PC-3 (cell line): ENCODE results near the gene TUBB6. TPM values are rescaled to one million over a fixed set of nuclear protein-coding genes. Genes with fewer than 3 reads are reported as not detected.
A peak's percentile ranks its signal among the peaks of the same experiment; 100 is the strongest.

Source experiments
- ATAC-seq: fragments of 200-7000 bp; cut with Tn5 transposase; 2 replicates; pipeline ENCODE4 v1.9.1; 2020; ENCODE audit warnings: mild to moderate bottlenecking, moderate library complexity
- BruUV-seq: library from RNA; stranded (reverse); fragments of 400-500 nt; replicated peaks from 2 replicates; lab custom pipeline; 2021; lab: Mats Ljungman, UMichigan
- CTCF ChIA-PET: fragments of 300-600 bp; sonication (Branson Sonifier 250); formaldehyde crosslinking; loops from one replicate; lab custom pipeline; 2022; ENCODE audit warnings: antibody characterized with exemption; lab: Charles Lee
- POLR2A ChIA-PET: fragments of 300-600 bp; sonication (Branson Sonifier 250); formaldehyde crosslinking; loops from one replicate; lab custom pipeline; 2022; ENCODE audit warnings: antibody characterized with exemption; ENCODE audit not compliant: unreplicated experiment; lab: Charles Lee
- DNase-seq: peaks from one replicate; pipeline ENCODE4 v3.0.0-alpha.2; 2015
- H2AFZ ChIP-seq: fragments of 300-600 bp; sonication (generic); 2 replicates; pipeline ENCODE4 v1.6.0; 2016; ENCODE audit warnings: antibody characterized with exemption, low read length
- H3F3A ChIP-seq: fragments of 300-600 bp; sonication (generic); one replicate; pipeline ENCODE4 v1.6.0; 2017; ENCODE audit warnings: antibody characterized with exemption, low read length, control low read depth, mild to moderate bottlenecking; ENCODE audit not compliant: unreplicated experiment
- H3K27ac ChIP-seq: fragments of 300-600 bp; sonication (generic); 2 replicates; pipeline ENCODE4 v1.5.1; 2016; ENCODE audit warnings: mild to moderate bottlenecking, low read length
- H3K27me3 ChIP-seq: fragments of 300-600 bp; sonication (generic); 2 replicates; pipeline ENCODE4 v1.6.1; 2016; ENCODE audit warnings: low read length, mixed read lengths
- H3K36me3 ChIP-seq: fragments of 300-600 bp; sonication (generic); 2 replicates; pipeline ENCODE4 v1.6.1; 2016; ENCODE audit warnings: low read depth, mixed run types, low read length, mixed read lengths
- H3K4me1 ChIP-seq: fragments of 300-600 bp; sonication (generic); 2 replicates; pipeline ENCODE4 v1.5.1; 2016; ENCODE audit warnings: low read length; ENCODE audit not compliant: insufficient read depth
- H3K4me2 ChIP-seq: fragments of 300-600 bp; sonication (generic); 2 replicates; pipeline ENCODE4 v1.6.0; 2016; ENCODE audit warnings: low read length
- H3K4me3 ChIP-seq: fragments of 300-600 bp; sonication (generic); 2 replicates; pipeline ENCODE4 v1.5.1; 2016; ENCODE audit warnings: mild to moderate bottlenecking, low read length, mixed read lengths
- H3K79me2 ChIP-seq: fragments of 300-600 bp; sonication (generic); 2 replicates; pipeline ENCODE4 v1.6.1; 2017; ENCODE audit warnings: low read length, mixed read lengths
- H3K9ac ChIP-seq: fragments of 300-600 bp; sonication (generic); 2 replicates; pipeline ENCODE4 v1.6.0; 2016; ENCODE audit warnings: mild to moderate bottlenecking, low read length
- H3K9me2 ChIP-seq: fragments of 300-600 bp; sonication (generic); replicated peaks from 2 replicates; pipeline ENCODE4 v1.6.1; 2016; ENCODE audit warnings: mixed run types, low read length, mixed read lengths
- H3K9me3 ChIP-seq: fragments of 300-600 bp; sonication (generic); 2 replicates; pipeline ENCODE4 v1.6.1; 2016; ENCODE audit warnings: low read length, mixed read lengths
- H4K20me1 ChIP-seq: fragments of 300-600 bp; sonication (generic); 2 replicates; pipeline ENCODE4 v1.6.1; 2016; ENCODE audit warnings: low read length, mixed read lengths
- CTCF ChIP-seq: fragments of 300-600 bp; sonication (generic); conservative IDR thresholded peaks from 2 replicates; pipeline ENCODE4 v1.5.1; 2017; ENCODE audit warnings: antibody characterized with exemption, low read depth, mild to moderate bottlenecking, low read length
- EZH2 ChIP-seq: fragments of 300-600 bp; sonication (generic); IDR thresholded peaks from one replicate; pipeline ENCODE4 v1.6.1; 2017; ENCODE audit warnings: antibody characterized with exemption, mild to moderate bottlenecking, low read length; ENCODE audit not compliant: unreplicated experiment
- EZH2phosphoT487 ChIP-seq: fragments of 300-600 bp; sonication (generic); IDR thresholded peaks from 2 replicates; pipeline ENCODE4 v1.6.1; 2018; ENCODE audit warnings: mild to moderate bottlenecking, antibody characterized with exemption, low read length, borderline replicate concordance
- intact Hi-C: fragments of 100-400 bp; cut with micrococcal nuclease; formaldehyde crosslinking; loops from 2 replicates; pipeline ENCODE4 v1.9.0; 2023
- total RNA-seq: library from RNA; depleted of rRNA; stranded (reverse); fragments of >200 nt; gene quantifications from 2 replicates; pipeline ENCODE4 v1.2.3, GENCODE V29; 2014

The TUBB6 gene
- total RNA-seq, 1 experiment from 2014 or later = 191 TPM

- H3F3A ChIP-seq = no peaks in the 10 kb centered on the region
- no peaks in the 10 kb centered on the region for H3K36me3 ChIP-seq
- 0 out of 2 replicates have a peak, but pooled peaks cover 8% of the 10 kb centered on the region for H3K27me3 ChIP-seq
- no peaks in the 10 kb centered on the region for H3K4me1 ChIP-seq
- no peaks in the 10 kb centered on the region for H3K9me2 ChIP-seq
- TF ChIP-seq EZH2 = no peak
- no peak for TF ChIP-seq CTCF
- TF ChIP-seq EZH2phosphoT487 = no peak
- H4K20me1 ChIP-seq = no peaks in the 10 kb centered on the region
- ChIA-PET POLR2A (no interaction called here), CTCF (no interaction called here)
- H3K79me2 ChIP-seq = no peaks in the 10 kb centered on the region
- no peak overlapping the region for H3K27ac ChIP-seq
- DNase-seq = no peak
- H3K4me3 ChIP-seq = no peak overlapping the region
- BruUV-seq = no TSS peak
- H2AFZ ChIP-seq = no peak overlapping the region
- no peaks in the 10 kb centered on the region for H3K9me3 ChIP-seq
- intact Hi-C loops = no loop called here
- H3K4me2 ChIP-seq = no peak overlapping the region
- no peak for ATAC-seq
- H3K9ac ChIP-seq = no peak overlapping the region
These were observed 45.3 kb upstream of the TUBB6 start for GRCh38 chr18:12262748-12263147.

GRCh38 chr18:12264864-12265263 lies 43.2 kb upstream of the TUBB6 start:
- ATAC-seq (no peak), DNase-seq (no peak)
- H3K79me2 ChIP-seq = no peaks in the 10 kb centered on the region
- ChIA-PET POLR2A (no interaction called here), CTCF (no interaction called here)
- H3K27ac ChIP-seq = no peak overlapping the region
- intact Hi-C loops = no loop called here
- BruUV-seq = no TSS peak
- H3K9ac ChIP-seq = no peak overlapping the region
- no peaks in the 10 kb centered on the region for H4K20me1 ChIP-seq
- 0 out of 2 replicates have a peak overlapping the region, but pooled peaks have one; percentile 53 for H2AFZ ChIP-seq
- no peaks in the 10 kb centered on the region for H3F3A ChIP-seq
- no peak overlapping the region for H3K4me3 ChIP-seq
- no peaks in the 10 kb centered on the region for H3K36me3 ChIP-seq
- H3K4me1 ChIP-seq = no peaks in the 10 kb centered on the region
- H3K4me2 ChIP-seq = no peak overlapping the region
- no peaks in the 10 kb centered on the region for H3K9me3 ChIP-seq
- TF ChIP-seq EZH2 (no peak), CTCF (no peak), EZH2phosphoT487 (no peak)
- no peaks in the 10 kb centered on the region for H3K9me2 ChIP-seq
- H3K27me3 ChIP-seq = 0 out of 2 replicates have a peak, but pooled peaks cover 8% of the 10 kb centered on the region

GRCh38 chr18:12271376-12272235 lies 36.4 kb upstream of the TUBB6 start:
- POLR2A ChIA-PET = interaction anchor here (0.6 to 0.8 kb wide), 4 partner anchors 11 to 415 kb away, joined by 3 to 6 read pairs (median 4); no protein-coding TSS in a partner anchor

More at GRCh38 chr18:12271376-12272235, 36.4 kb upstream of the TUBB6 start:
- H3K9me2 ChIP-seq = no peaks in the 10 kb centered on the region
- peak overlapping the region; percentile 94 for H3K4me2 ChIP-seq
- H3K79me2 ChIP-seq = no peaks in the 10 kb centered on the region
- ATAC-seq (peak; percentile 96), DNase-seq (peak; percentile 82)
- no peaks in the 10 kb centered on the region for H3K9me3 ChIP-seq
- CTCF ChIA-PET = interaction anchor here (0.5 to 1.6 kb wide), 23 partner anchors 8 to 518 kb away, joined by 3 to 23 read pairs (median 5); partner anchors contain the start of genes AFG3L2 and PSMG2
- peak; percentile 74 for TF ChIP-seq CTCF
- no peak for TF ChIP-seq EZH2phosphoT487
- TF ChIP-seq EZH2 = no peak
- peak overlapping the region; percentile 33 for H3K27ac ChIP-seq
- H3K9ac ChIP-seq = peak overlapping the region; percentile 85
- peak overlapping the region; percentile 98 for H2AFZ ChIP-seq
- no peaks in the 10 kb centered on the region for H3K4me1 ChIP-seq
- H3K4me3 ChIP-seq = peak overlapping the region; percentile 87
- H3K36me3 ChIP-seq = no peaks in the 10 kb centered on the region
- intact Hi-C loops = loop anchor here (1.0 kb wide), 1 partner anchor 179 kb away; no protein-coding TSS in a partner anchor
- BruUV-seq = no TSS peak
- H3F3A ChIP-seq = no peaks in the 10 kb centered on the region
- H4K20me1 ChIP-seq = no peaks in the 10 kb centered on the region
- no peaks in the 10 kb centered on the region for H3K27me3 ChIP-seq
